Testis (tissue), 3 donors: ENCODE data around the gene PKHD1. TPM values are rescaled to one million over a fixed set of nuclear protein-coding genes. Genes with fewer than 3 reads are reported as not detected.

Experiments used
- DNase-seq: peaks from one replicate; pipeline ENCODE4 v3.0.0-alpha.2; 2019
- H3K27ac ChIP-seq, 2 donors: fragments of 200-600 bp; sonication (generic); one replicate each; pipeline ENCODE4 v1.5.1; 2019
- H3K27me3 ChIP-seq: fragments of 200-600 bp; sonication (generic); one replicate; pipeline ENCODE4 v1.5.1; 2019
- H3K36me3 ChIP-seq: fragments of 200-600 bp; sonication (generic); one replicate; pipeline ENCODE4 v1.5.1; 2017; ENCODE audit warnings: low read depth; ENCODE audit errors: missing control alignments
- H3K4me1 ChIP-seq: fragments of 200-600 bp; sonication (generic); one replicate; pipeline ENCODE4 v1.5.1; 2019
- H3K4me3 ChIP-seq, 2 donors: fragments of 200-600 bp; sonication (generic); one replicate each; pipeline ENCODE4 v1.5.1; 2017 to 2019
- H3K9me3 ChIP-seq: fragments of 200-600 bp; sonication (generic); one replicate; pipeline ENCODE4 v1.5.1; 2017
- CTCF ChIP-seq, 3 experiments: fragments of 450-650 bp in 2 of 3; fragments of 200-600 bp in 1 of 3; sonication (generic) in 1 of 3; IDR thresholded peaks; one replicate each; pipeline ENCODE4 v1.5.1; 2016 to 2019; ENCODE audit warnings: antibody characterized with exemption in 3 of 3, mild to moderate bottlenecking in 2 of 3, moderate library complexity in 1 of 3
- POLR2A ChIP-seq: fragments of 450-650 bp; IDR thresholded peaks from one replicate; pipeline ENCODE4 v1.6.1; 2017; ENCODE audit warnings: antibody characterized with exemption, mild to moderate bottlenecking, moderate library complexity
- WGBS, 2 donors: methylation state at CpG; one replicate each; pipeline ENCODE4 v1.1.5; 2018; 5-methylcytosine and 5-hydroxymethylcytosine counted together
- intact Hi-C: fragments of 100-400 bp; cut with DNase I; formaldehyde crosslinking; loops from one replicate; pipeline ENCODE4 v1.15.1; 2023; ENCODE audit warnings: low total_unique reads
- polyA plus RNA-seq: library from polyadenylated mRNA; stranded (reverse); fragments of 350-450 nt; fragmentation: Illumina TruSeq; extraction: RNeasy Lipid Tissue Mini Kit (QIAGEN cat#74804); gene quantifications from one replicate; pipeline ENCODE4 v1.2.3, GENCODE V29; 2014; ENCODE audit warnings: low read depth, low replicate concordance; ENCODE audit not compliant: insufficient read depth
- total RNA-seq, 2 donors: library from RNA; depleted of rRNA; stranded (reverse); fragments of >200 nt; gene quantifications; one replicate each; pipeline ENCODE4 v1.2.3, GENCODE V29; 2016

Gene PKHD1
- total and polyA plus RNA-seq, 3 donors from 2014 or later, result 1.3 to 2.3 (median 1.7) TPM

DNA sequence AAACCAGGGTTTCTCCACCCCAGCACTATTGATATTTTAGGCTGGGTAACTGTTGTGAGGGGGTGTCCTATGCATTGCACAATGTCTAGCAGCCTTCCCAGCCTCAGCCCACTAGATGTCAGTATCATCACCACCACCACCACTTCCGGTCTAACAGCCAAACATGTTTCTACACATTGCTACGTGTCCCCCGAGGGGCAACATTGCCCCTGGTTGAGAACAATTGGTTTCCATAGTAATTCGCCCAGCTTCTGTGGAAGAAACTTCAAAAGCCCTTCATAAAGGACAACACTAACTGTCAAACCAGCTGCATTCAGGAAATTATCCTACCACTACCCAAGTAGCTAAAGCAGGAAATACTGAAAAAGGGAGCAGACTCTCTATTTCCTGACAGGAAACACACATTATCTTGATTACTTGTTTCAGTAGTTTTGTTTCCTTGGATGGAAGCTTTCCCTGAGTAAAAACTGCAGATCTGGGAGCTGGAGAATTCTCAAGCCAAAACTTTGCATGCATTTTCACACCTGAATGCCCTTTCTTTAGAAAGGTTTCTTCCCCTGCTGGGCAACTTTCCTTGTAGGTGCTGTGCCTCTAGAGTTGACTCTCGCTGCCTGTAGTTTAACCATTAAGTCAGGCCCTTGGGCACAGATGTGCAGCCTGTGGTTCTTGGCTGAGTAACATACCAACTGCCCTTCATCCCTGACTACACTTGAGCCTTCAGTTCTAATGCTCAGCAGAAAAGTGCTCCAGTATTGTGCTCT is 23.6 kb downstream of the PKHD1 start:
- intact Hi-C loops, result no loop called here
- Histone ChIP-seq H3K36me3 (no peaks in the 10 kb centered on the region), H3K9me3 (no peaks in the 10 kb centered on the region), H3K27me3 (no peaks in the 10 kb centered on the region), H3K4me3 (no peak overlapping the region), H3K27ac (no peak overlapping the region), H3K4me1 (no peaks in the 10 kb centered on the region)
- WGBS, 2 donors, result 24 to 48% methylated on average over 5 of the region's 5 CpGs
- peak; percentile 36 for DNase-seq
- TF ChIP-seq POLR2A (no peak), CTCF (IDR thresholded peaks at IDR 0.05) (peak in 1 of 3 experiments; percentile 8)

DNA sequence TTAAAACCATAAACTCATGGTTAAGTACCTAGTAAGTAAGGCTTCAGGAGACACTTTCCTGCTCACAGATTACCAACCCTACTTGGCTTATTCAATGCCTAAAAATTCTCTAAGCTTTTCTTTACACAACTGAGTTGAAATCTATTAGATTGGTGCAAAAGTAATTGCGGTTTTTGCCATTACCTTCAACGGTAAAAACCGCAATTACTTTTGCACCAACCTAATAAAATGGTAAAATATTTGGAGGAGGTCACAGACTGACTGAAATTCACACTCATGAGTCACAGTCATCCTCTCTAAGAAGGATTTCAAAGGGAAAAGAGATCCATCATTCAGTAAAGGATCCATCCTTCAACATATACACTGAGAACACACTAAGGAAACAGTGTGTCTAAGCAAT is 25.9 kb downstream of the PKHD1 start:
- Histone ChIP-seq H3K27me3 (no peaks in the 10 kb centered on the region), H3K9me3 (no peaks in the 10 kb centered on the region), H3K4me1 (no peaks in the 10 kb centered on the region), H3K36me3 (no peaks in the 10 kb centered on the region), H3K4me3 (no peak overlapping the region), H3K27ac (no peak overlapping the region)
- intact Hi-C loops, result no loop called here
- 87 to 91% methylated on average over 3 of the region's 3 CpGs for WGBS, 2 donors
- DNase-seq, result no peak
- TF ChIP-seq CTCF (IDR thresholded peaks at IDR 0.05) (no peak), POLR2A (no peak)

GRCh38 chr6:52059821-52060220 is 27.6 kb downstream of the PKHD1 start:
- no peak overlapping the region for H3K27ac ChIP-seq
- DNase-seq, result no peak
- H3K36me3 ChIP-seq, result no peaks in the 10 kb centered on the region
- H3K27me3 ChIP-seq, result no peaks in the 10 kb centered on the region
- H3K4me3 ChIP-seq, result no peak overlapping the region
- H3K4me1 ChIP-seq, result no peaks in the 10 kb centered on the region
- H3K9me3 ChIP-seq, result no peaks in the 10 kb centered on the region
- intact Hi-C loops, result no loop called here
- TF ChIP-seq CTCF (IDR thresholded peaks at IDR 0.05) (no peak), POLR2A (no peak)
- WGBS, 2 donors, result 65 to 77% methylated on average over 1 of the region's 1 CpG

DNA sequence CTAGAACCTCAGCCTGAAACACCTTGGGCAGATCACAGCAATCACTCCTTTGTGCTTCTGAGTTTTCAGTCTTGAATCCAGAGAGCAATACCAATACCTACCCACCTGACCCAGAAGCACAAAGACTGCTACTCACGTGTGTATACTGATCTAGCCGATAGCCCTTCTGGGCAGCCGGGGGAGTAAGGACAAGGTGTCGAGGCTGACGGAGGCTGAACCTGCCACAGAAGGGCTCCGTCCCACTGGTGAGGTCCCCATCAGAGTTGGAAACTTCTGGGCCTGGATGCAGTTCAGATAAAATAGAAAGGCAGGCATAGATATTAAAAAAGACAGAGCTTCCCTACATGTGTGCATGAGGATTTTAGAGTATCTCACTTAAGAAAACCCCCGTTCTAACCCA is 32.0 kb downstream of the PKHD1 start:
- no peak for DNase-seq
- H3K27me3 ChIP-seq, result no peaks in the 10 kb centered on the region
- WGBS, 2 donors, result 75 to 76% methylated on average over 7 of the region's 7 CpGs
- TF ChIP-seq POLR2A (no peak), CTCF (IDR thresholded peaks at IDR 0.05) (no peak)
- intact Hi-C loops, result no loop called here
- no peaks in the 10 kb centered on the region for H3K36me3 ChIP-seq
- H3K27ac ChIP-seq, result no peak overlapping the region
- no peaks in the 10 kb centered on the region for H3K9me3 ChIP-seq
- H3K4me1 ChIP-seq, result no peaks in the 10 kb centered on the region
- no peak overlapping the region for H3K4me3 ChIP-seq
